Activated effector memory CD4-positive, alpha-beta T cell treated with anti-CD3 and anti-CD28 coated beads, Interleukin-2, amount 50 U/mL, for 16 hours (primary cell): ENCODE data around the gene SOS2.
A peak's percentile ranks its signal among the peaks of the same experiment; 100 is the strongest.

Experiments
- DNase-seq: peaks from one replicate; pipeline ENCODE4 v3.0.0-alpha.2; 2020

The SOS2 gene

GRCh38 chr14:50113381-50114035 lies 117.9 kb downstream of the SOS2 start:
- no peak for DNase-seq

- DNase-seq = no peak
Observed at GRCh38 chr14:50110323-50111037, 120.9 kb downstream of the SOS2 start.

GRCh38 chr14:50109342-50109741 lies 122.0 kb downstream of the SOS2 start:
- DNase-seq = no peak

GRCh38 chr14:50107850-50108249 lies 123.5 kb downstream of the SOS2 start:
- no peak for DNase-seq

GRCh38 chr14:50106178-50106577 lies 125.2 kb downstream of the SOS2 start:
- no peak for DNase-seq

GRCh38 chr14:50103558-50103957 lies 127.8 kb downstream of the SOS2 start:
- DNase-seq = no peak

DNA sequence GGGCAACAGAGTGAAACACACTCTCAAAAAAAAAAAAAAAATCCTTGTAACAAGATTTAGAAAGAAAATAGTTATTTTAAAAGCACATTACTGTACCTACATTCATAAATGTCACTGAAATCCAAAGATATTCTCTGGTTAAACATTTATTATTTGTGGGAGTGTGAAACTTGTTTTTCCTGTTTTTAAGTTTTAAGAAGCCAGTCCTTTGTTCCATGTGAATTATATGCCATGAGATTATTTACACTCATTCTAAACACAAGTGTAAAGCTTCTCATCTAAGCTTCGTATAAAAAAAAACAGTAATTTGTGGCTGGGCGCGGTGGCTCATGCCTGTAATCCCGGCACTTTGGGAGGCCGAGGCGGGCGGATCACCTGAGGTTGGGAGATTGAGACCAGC lies 130.0 kb downstream of the SOS2 start:
- no peak for DNase-seq

DNA sequence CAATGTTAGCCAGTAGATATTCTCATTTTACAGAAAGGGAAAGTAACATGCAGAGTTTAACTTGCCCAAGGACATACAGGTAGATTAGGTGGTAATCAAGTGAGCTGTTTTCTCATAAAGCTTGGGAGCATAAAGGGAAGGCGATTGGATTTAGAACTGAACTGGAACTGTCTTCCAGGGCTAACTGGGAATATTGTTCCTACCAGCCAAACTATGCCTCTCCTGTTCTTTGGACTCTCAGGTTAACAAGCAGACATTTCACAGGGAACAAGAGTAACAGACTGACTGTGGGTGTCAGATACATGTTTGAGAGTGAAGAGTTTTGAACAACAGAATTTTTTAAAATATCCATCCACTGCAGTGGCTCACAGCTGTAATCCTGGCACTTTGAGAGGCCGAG lies 130.6 kb downstream of the SOS2 start:
- DNase-seq = no peak

GRCh38 chr14:50099335-50099734 lies 132.0 kb downstream of the SOS2 start:
- DNase-seq = no peak

- DNase-seq = no peak
Observed at GRCh38 chr14:50095895-50096294, 135.5 kb downstream of the SOS2 start.

DNA sequence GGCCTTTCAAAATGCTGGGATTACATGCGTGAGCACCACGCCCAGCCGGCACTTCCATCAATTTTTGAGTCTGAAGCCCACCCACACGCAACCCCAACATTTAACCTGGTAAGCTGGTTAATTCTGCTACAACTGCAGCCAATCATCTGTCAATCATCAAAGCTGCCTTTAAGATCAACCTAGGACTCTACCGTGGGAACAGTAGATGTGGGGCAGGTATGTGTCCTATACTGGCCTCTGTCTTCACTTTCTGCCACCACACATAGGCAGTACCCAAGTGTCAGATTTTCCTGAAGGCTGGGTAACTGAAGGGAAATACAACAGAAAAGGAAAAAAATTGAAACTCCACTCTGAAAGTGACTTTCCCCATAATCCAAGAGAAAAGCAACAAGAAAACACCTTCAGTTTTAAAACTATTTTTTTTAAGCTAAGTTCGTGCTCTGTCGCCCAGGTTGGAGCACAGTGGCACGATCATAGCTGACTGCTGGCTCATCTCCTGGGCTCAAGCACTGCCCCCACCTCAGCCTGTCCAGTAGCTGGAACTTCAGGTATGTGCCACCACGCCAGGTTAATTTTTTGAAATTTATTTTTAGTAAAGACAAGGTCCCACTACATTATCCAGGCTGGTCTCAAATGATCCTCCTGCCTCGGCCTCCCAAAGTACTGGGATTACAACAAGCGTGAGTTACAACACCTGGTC lies 137.2 kb downstream of the SOS2 start:
- DNase-seq = no peak

GRCh38 chr14:50093496-50093895 lies 137.9 kb downstream of the SOS2 start:
- no peak for DNase-seq

DNA sequence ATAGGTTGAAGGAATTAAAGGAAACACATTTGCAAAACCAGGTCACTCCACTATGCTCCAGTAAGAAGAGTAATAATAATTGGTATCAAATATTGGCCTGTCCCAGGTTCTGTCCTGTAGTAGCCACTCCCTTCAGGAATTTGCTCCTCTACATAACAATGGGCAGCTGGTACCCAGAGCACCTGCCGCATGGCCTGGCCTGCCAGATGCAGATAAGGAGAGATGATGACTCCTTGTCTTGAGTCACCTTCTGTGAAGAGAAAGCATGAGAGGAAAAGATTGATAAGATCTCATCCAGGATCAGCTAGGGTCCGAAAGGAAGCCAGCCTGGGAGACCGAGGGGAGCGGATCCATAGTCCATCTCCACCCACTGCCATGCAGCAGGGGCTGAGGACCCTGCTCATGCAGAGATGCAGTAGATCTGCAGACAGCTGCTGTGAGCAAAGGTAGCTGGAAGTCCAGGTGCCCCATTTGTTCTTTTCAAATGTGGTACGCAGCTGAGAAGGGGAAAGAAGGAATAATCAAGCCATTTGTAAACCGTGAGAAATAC lies 139.3 kb downstream of the SOS2 start:
- no peak for DNase-seq

- no peak for DNase-seq
Observed at GRCh38 chr14:50091240-50091913, 140.0 kb downstream of the SOS2 start.

- no peak for DNase-seq
Observed at GRCh38 chr14:50089208-50089607, 142.2 kb downstream of the SOS2 start.

DNA sequence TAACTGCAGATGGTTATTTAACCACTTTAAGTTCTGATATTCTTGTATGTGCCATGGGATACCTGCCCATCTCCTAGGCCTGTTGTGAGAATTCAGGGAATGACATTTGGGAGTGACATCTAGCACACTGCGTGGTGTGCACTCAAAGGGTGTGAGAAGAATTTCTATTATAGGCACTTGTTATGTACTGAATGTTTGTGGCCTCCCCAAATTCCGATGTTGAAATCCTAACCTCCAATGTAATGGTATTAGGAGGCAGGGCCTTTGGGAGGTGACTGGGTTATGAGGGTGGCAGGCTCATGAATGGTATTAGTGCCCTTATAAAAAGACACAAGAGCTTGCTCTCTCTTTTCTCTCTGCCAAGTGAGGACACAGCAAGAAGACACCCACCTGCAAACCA lies 142.6 kb downstream of the SOS2 start:
- DNase-seq = no peak

GRCh38 chr14:50088117-50088515 lies 143.3 kb downstream of the SOS2 start:
- DNase-seq = no peak

- DNase-seq = no peak
Observed at GRCh38 chr14:50087341-50088116, 143.8 kb downstream of the SOS2 start.

- DNase-seq = no peak
Observed at GRCh38 chr14:50086321-50086711, 145.1 kb downstream of the SOS2 start.

GRCh38 chr14:50085570-50086320 lies 145.6 kb downstream of the SOS2 start:
- peak; percentile 72 for DNase-seq

- no peak for DNase-seq
Observed at GRCh38 chr14:50084666-50085065, 146.7 kb downstream of the SOS2 start.
